ENCODE data around the gene ARSI.

Gene ARSI

GRCh38 chr5:150313921-150314716 lies 11.4 kb upstream of the ARSI start:
- FAIRE-seq (no peak), DNase-seq (ENCODE audit: insufficient read length) (no peak)
- TF ChIP-seq TAF1 (IDR thresholded peaks at IDR 0.05; ENCODE audit: borderline replicate concordance, low read depth, low read length), result no peak
- no peak for TF ChIP-seq POLR2AphosphoS5 (IDR thresholded peaks at IDR 0.05; ENCODE audit: low read depth, low read length)
- no peak for TF ChIP-seq POLR2A (IDR thresholded peaks at IDR 0.05; ENCODE audit: low read depth, low read length)

- FAIRE-seq (no peak), DNase-seq (ENCODE audit: insufficient read length) (no peak)
- TF ChIP-seq TAF1 (IDR thresholded peaks at IDR 0.05; ENCODE audit: borderline replicate concordance, low read depth, low read length) (no peak), POLR2A (IDR thresholded peaks at IDR 0.05; ENCODE audit: low read depth, low read length) (no peak), POLR2AphosphoS5 (IDR thresholded peaks at IDR 0.05; ENCODE audit: low read depth, low read length) (no peak)
Measured at GRCh38 chr5:150313501-150313900, 10.8 kb upstream of the ARSI start.

DNA sequence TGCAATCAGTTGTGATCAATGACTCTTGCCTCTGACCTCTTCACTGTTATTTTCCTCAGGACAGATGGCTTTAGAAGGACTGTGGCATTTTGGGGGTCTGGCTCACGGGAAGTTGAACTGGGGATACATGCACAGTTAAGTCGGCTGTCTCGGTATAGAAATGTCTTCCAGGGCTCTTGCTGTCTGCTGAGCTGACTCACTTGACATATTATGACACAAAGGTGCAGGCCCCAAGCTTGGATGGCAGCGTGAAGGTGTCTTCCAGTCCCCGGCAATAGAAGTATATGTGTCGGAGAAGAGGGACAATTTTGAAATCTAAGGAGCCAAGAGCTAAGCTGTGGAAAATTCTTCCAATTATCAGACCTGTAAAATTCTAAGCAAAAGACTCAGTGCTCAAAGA lies 9.8 kb upstream of the ARSI start:
- no peak for TF ChIP-seq POLR2AphosphoS5 (IDR thresholded peaks at IDR 0.05; ENCODE audit: low read depth, low read length)
- no peak for TF ChIP-seq POLR2A (IDR thresholded peaks at IDR 0.05; ENCODE audit: low read depth, low read length)
- TF ChIP-seq TAF1 (IDR thresholded peaks at IDR 0.05; ENCODE audit: borderline replicate concordance, low read depth, low read length), result no peak

GRCh38 chr5:150311015-150311692 lies 8.4 kb upstream of the ARSI start:
- no peak for DNase-seq (ENCODE audit: insufficient read length)
- no peak for FAIRE-seq
- TF ChIP-seq TAF1 (IDR thresholded peaks at IDR 0.05; ENCODE audit: borderline replicate concordance, low read depth, low read length) (no peak), POLR2AphosphoS5 (IDR thresholded peaks at IDR 0.05; ENCODE audit: low read depth, low read length) (no peak), POLR2A (IDR thresholded peaks at IDR 0.05; ENCODE audit: low read depth, low read length) (no peak)

More for the DNA sequence above, 9.8 kb upstream of the ARSI start:
- DNase-seq (ENCODE audit: insufficient read length) (no peak), FAIRE-seq (no peak)

- FAIRE-seq, result no peak
- no peak for DNase-seq (ENCODE audit: insufficient read length)
- TF ChIP-seq TAF1 (IDR thresholded peaks at IDR 0.05; ENCODE audit: borderline replicate concordance, low read depth, low read length) (no peak), POLR2A (IDR thresholded peaks at IDR 0.05; ENCODE audit: low read depth, low read length) (no peak), POLR2AphosphoS5 (IDR thresholded peaks at IDR 0.05; ENCODE audit: low read depth, low read length) (no peak)
Measured at GRCh38 chr5:150310246-150310645, 7.5 kb upstream of the ARSI start.

GRCh38 chr5:150309886-150310239 lies 7.2 kb upstream of the ARSI start:
- DNase-seq (ENCODE audit: insufficient read length), result no peak
- no peak for TF ChIP-seq POLR2A (IDR thresholded peaks at IDR 0.05; ENCODE audit: low read depth, low read length)
- TF ChIP-seq TAF1 (IDR thresholded peaks at IDR 0.05; ENCODE audit: borderline replicate concordance, low read depth, low read length), result no peak
- TF ChIP-seq POLR2AphosphoS5 (IDR thresholded peaks at IDR 0.05; ENCODE audit: low read depth, low read length), result no peak

DNA sequence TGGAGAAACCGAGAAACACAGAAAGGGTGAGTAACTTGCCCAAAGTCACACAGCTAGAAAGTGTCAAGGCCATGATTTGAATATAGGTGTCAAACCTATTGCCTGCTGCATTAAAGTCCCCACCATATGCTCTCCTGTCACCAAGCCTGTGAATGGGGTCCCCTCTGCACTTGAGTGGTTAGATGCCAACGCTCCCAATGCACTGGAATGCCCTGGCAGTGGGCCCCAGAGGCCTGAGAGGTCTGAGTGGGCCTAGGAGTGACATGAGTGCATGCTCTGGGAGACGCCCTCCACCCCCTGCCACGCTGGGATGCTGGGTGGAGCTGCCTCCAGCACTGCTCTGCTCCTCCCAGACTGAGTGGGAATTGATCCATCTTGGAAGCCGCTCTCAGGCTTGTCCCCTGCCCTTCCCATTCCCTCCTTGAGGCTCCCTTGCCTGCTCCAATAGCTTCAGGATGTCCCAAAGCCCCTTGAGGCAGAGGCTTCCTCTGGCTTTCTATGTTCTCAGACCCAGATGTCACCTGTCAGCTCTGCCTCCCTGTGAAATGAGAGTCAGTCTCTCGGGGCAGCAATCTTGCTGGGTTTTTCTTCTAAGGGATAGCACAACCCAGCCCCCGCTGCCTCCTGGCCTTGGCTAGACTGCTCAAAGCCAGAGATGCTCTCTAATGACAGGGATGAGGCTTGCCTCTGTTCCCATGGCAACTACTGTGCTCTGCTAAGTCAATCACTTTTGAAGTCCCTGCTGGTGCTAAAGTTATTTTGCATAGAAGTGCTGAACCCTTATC lies 6.6 kb upstream of the ARSI start:
- FAIRE-seq (no peak), DNase-seq (ENCODE audit: insufficient read length) (no peak)
- TF ChIP-seq POLR2AphosphoS5 (IDR thresholded peaks at IDR 0.05; ENCODE audit: low read depth, low read length), result no peak

More at GRCh38 chr5:150309886-150310239, 7.2 kb upstream of the ARSI start:
- FAIRE-seq, result no peak

DNA sequence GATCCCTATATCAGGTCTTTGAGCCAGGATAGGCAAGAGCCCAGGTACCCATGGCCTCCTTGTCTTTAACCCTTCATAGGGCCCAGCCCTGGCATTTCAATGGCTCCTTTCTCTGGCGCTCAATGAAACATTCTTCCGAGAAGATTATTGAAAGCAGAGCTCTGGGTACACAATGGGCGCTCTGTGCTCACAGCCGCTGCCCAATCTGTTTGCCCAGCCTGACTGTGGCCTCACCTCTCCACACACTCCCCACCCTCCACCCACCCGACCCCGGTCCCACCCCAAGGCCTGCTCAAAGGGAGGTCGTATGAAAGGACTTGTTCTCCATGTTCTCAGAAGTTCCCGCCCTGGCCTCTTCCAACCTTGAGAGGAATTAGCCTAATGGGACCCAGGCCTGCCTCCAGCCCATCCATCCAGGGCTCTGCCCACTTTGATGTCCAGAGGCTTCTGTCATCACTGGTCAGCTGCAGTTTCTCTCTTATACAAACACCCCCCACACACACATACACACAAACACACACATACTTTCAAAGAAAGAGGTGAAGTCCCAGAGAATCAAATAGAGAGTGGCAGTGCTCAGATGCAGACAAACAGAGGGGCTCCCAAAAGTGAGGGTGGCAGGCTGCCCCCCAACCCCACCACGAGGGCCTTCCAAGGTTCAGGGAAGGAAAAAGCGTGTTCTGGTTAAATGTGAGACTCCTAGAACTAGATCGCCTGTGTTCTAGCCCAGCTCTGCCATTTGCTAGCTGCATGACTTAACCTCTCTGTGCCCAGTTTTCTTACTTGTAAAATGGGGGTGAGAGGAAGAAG lies 5.1 kb upstream of the ARSI start:
- FAIRE-seq, result no peak
- TF ChIP-seq TAF1 (IDR thresholded peaks at IDR 0.05; ENCODE audit: borderline replicate concordance, low read depth, low read length) (no peak), POLR2A (IDR thresholded peaks at IDR 0.05; ENCODE audit: low read depth, low read length) (no peak), POLR2AphosphoS5 (IDR thresholded peaks at IDR 0.05; ENCODE audit: low read depth, low read length) (no peak)

GRCh38 chr5:150306775-150307174 lies 4.1 kb upstream of the ARSI start:
- DNase-seq (ENCODE audit: insufficient read length), result no peak
- no peak for FAIRE-seq
- no peak for TF ChIP-seq POLR2A (IDR thresholded peaks at IDR 0.05; ENCODE audit: low read depth, low read length)
- no peak for TF ChIP-seq POLR2AphosphoS5 (IDR thresholded peaks at IDR 0.05; ENCODE audit: low read depth, low read length)
- TF ChIP-seq TAF1 (IDR thresholded peaks at IDR 0.05; ENCODE audit: borderline replicate concordance, low read depth, low read length), result no peak

More for the DNA sequence above, 5.1 kb upstream of the ARSI start:
- DNase-seq (ENCODE audit: insufficient read length), result no peak

- no peak for DNase-seq (ENCODE audit: insufficient read length)
- no peak for TF ChIP-seq POLR2A (IDR thresholded peaks at IDR 0.05; ENCODE audit: low read depth, low read length)
- TF ChIP-seq TAF1 (IDR thresholded peaks at IDR 0.05; ENCODE audit: borderline replicate concordance, low read depth, low read length), result no peak
- TF ChIP-seq POLR2AphosphoS5 (IDR thresholded peaks at IDR 0.05; ENCODE audit: low read depth, low read length), result no peak
- FAIRE-seq, result no peak
Measured at GRCh38 chr5:150305557-150305956, 2.9 kb upstream of the ARSI start.

GRCh38 chr5:150305095-150305494 lies 2.4 kb upstream of the ARSI start:
- FAIRE-seq, result no peak
- no peak for DNase-seq (ENCODE audit: insufficient read length)
- no peak for TF ChIP-seq POLR2A (IDR thresholded peaks at IDR 0.05; ENCODE audit: low read depth, low read length)
- no peak for TF ChIP-seq TAF1 (IDR thresholded peaks at IDR 0.05; ENCODE audit: borderline replicate concordance, low read depth, low read length)
- no peak for TF ChIP-seq POLR2AphosphoS5 (IDR thresholded peaks at IDR 0.05; ENCODE audit: low read depth, low read length)

Data from GM12892 (cell line).